ENCODE measurements around the gene ZNF211. TPM values are rescaled to one million over a fixed set of nuclear protein-coding genes. Genes with fewer than 3 reads are reported as not detected.

ZNF211 gene
- polyA plus RNA-seq, 1 experiment, result 7.8 TPM

DNA sequence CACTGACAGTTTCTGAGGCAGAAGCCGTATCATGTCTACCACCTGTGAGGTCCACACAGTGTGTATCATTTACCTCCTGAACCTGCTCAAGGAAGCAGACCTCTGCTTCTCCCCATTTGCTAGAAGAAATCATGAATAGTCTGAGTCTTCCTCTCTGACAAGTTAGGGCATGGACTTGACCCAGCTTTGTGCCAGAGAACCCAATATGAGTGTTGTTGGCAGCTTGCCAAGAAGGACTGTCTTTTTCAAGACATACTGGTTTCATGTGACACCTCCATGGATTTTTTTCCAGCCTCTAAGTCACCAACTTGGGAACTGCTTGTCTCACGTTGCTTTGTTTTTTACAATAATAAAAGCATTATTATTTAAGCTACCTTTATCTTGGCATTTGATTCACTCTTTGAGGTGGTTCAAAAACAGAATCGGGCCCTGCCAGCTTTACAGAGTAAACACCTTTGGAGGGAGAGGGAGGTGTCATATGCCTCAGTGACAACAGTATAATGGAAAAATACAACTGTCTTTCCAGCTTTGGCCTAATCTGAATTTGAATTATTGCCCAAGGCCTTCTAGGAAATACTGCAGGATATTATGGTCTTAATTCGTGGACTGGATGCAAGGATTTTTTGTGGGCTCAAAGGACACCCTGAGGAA, 9.6 kb downstream of the ZNF211 start:
- Histone ChIP-seq H3K36me3 (ENCODE audit: control insufficient read depth, insufficient read depth, low read length) (peaks cover 19% of the 10 kb centered on the region), H3K27me3 (ENCODE audit: control insufficient read depth, insufficient read depth, low read length) (no peaks in the 10 kb centered on the region), H3K4me3 (ENCODE audit: low read depth, low read length) (no peak overlapping the region)
- POLR2A ChIA-PET, result interaction anchor here (0.5 kb wide), 1 partner anchor 10 kb away, joined by 6 read pairs; no protein-coding TSS in a partner anchor
- CTCF ChIA-PET, result interaction anchor here (0.5 to 0.6 kb wide), 3 partner anchors 9 to 677 kb away, joined by 3 read pairs; no protein-coding TSS in a partner anchor
- DNase-seq (ENCODE audit: low read depth), result no peak
- TF ChIP-seq, protein P1, sequence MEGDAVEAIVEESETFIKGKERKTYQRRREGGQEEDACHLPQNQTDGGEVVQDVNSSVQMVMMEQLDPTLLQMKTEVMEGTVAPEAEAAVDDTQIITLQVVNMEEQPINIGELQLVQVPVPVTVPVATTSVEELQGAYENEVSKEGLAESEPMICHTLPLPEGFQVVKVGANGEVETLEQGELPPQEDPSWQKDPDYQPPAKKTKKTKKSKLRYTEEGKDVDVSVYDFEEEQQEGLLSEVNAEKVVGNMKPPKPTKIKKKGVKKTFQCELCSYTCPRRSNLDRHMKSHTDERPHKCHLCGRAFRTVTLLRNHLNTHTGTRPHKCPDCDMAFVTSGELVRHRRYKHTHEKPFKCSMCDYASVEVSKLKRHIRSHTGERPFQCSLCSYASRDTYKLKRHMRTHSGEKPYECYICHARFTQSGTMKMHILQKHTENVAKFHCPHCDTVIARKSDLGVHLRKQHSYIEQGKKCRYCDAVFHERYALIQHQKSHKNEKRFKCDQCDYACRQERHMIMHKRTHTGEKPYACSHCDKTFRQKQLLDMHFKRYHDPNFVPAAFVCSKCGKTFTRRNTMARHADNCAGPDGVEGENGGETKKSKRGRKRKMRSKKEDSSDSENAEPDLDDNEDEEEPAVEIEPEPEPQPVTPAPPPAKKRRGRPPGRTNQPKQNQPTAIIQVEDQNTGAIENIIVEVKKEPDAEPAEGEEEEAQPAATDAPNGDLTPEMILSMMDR (IDR thresholded peaks at IDR 0.05; ENCODE audit: insufficient read depth, low read depth, low read length), result no peak

GRCh38 chr19:57643734-57644133, 10.8 kb downstream of the ZNF211 start:
- Histone ChIP-seq H3K36me3 (ENCODE audit: control insufficient read depth, insufficient read depth, low read length) (peaks cover 19% of the 10 kb centered on the region), H3K27me3 (ENCODE audit: control insufficient read depth, insufficient read depth, low read length) (no peaks in the 10 kb centered on the region), H3K4me3 (ENCODE audit: low read depth, low read length) (no peak overlapping the region)
- ChIA-PET POLR2A (no interaction called here), CTCF (interaction anchor here (0.6 kb wide), 1 partner anchor 1759 kb away, joined by 5 read pairs; no protein-coding TSS in a partner anchor)
- DNase-seq (ENCODE audit: low read depth), result no peak
- TF ChIP-seq, protein P1 (IDR thresholded peaks at IDR 0.05; ENCODE audit: insufficient read depth, low read depth, low read length), result no peak

DNA sequence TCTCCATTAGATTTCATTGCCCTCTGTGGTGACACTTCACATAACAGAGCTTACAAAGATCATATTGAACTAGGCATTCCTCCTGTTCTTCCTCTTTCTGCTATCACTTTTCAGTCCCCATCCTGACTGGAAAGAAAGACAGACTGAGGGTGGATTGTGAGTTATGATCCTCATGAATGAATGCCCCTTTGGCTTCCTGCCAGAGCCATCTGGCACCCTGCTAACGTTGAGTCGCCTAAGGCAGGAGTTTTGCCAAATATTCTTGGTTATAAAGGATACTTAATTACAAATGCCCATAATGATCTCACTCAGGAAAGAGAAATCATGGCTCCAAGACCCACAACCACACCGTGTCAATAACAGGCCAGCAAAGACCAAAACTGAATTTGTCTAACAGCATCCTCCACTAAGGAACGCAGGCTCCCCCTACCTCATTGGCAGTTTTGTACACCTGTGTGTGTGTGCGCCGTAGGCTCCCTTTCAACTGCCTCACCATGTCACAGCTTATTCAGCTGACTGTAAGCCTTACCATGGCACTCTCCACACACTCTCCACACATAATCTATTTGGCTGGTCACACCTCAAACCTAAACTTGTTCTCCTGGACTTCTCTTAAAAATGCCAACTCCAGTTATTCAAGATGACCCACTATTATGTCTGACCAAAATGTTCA, 15.5 kb downstream of the ZNF211 start:
- no peak for DNase-seq (ENCODE audit: low read depth)
- H3K27me3 ChIP-seq (ENCODE audit: control insufficient read depth, insufficient read depth, low read length), result no peaks in the 10 kb centered on the region
- TF ChIP-seq, protein P1 (IDR thresholded peaks at IDR 0.05; ENCODE audit: insufficient read depth, low read depth, low read length), result no peak
- H3K4me3 ChIP-seq (ENCODE audit: low read depth, low read length), result no peak overlapping the region
- ChIA-PET CTCF (interaction anchor here (1.3 kb wide), 1 partner anchor 15 kb away, joined by 3 read pairs; the partner anchor contains the start of gene ZNF211), POLR2A (no interaction called here)
- H3K36me3 ChIP-seq (ENCODE audit: control insufficient read depth, insufficient read depth, low read length), result no peaks in the 10 kb centered on the region

DNA sequence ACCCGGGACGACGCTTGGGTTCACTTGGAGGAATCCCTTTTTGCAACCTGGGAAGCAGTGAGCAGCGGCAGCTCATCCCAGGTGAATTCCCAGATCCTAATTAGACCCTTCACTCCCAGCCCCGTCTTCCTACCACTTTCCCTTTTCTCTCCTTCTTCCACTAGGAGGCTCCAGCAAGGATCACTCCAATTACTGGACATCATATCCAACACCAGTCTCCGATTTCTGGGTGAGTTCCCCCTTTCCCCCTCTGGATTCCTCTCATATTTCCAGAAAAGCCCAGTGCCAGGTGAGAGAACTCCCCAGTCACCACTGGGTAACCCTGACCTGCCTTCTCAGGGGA, 18.7 kb downstream of the ZNF211 start:
- Histone ChIP-seq H3K36me3 (ENCODE audit: control insufficient read depth, insufficient read depth, low read length) (no peaks in the 10 kb centered on the region), H3K27me3 (ENCODE audit: control insufficient read depth, insufficient read depth, low read length) (no peaks in the 10 kb centered on the region), H3K4me3 (ENCODE audit: low read depth, low read length) (no peak overlapping the region)
- TF ChIP-seq, protein P1 (IDR thresholded peaks at IDR 0.05; ENCODE audit: insufficient read depth, low read depth, low read length), result 0 out of 2 replicates have a peak, but pooled peaks have one; percentile 5
- POLR2A ChIA-PET, result no interaction called here
- DNase-seq (ENCODE audit: low read depth), result no peak
- CTCF ChIA-PET, result interaction anchor here (1.2 kb wide), 1 partner anchor 13 kb away, joined by 3 read pairs; no protein-coding TSS in a partner anchor

- no peak overlapping the region for H3K4me3 ChIP-seq (ENCODE audit: low read depth, low read length)
- H3K36me3 ChIP-seq (ENCODE audit: control insufficient read depth, insufficient read depth, low read length), result no peaks in the 10 kb centered on the region
- ChIA-PET CTCF (no interaction called here), POLR2A (no interaction called here)
- no peak for DNase-seq (ENCODE audit: low read depth)
- H3K27me3 ChIP-seq (ENCODE audit: control insufficient read depth, insufficient read depth, low read length), result no peaks in the 10 kb centered on the region
- TF ChIP-seq, protein P1 (IDR thresholded peaks at IDR 0.05; ENCODE audit: insufficient read depth, low read depth, low read length), result no peak
Observed at GRCh38 chr19:57653689-57654088, 20.7 kb downstream of the ZNF211 start.
